CD4-positive, alpha-beta T cell treated with Interleukin-4 for 4 hours (primary cell): ENCODE results near the gene MARS1.
"Not testable (repeated sequence)": the region's sequence is repeated elsewhere in the genome, so short reads cannot be mapped to it uniquely, and the experiment has no call there.

Experiments used
- DNase-seq: peaks from one replicate; pipeline ENCODE4 v3.0.0-alpha.2; 2020

MARS1 gene

GRCh38 chr12:57497223-57498131 is 9.6 kb downstream of the MARS1 start:
- DNase-seq, result no peak

GRCh38 chr12:57498132-57498502 is 10.2 kb downstream of the MARS1 start:
- no peak for DNase-seq

DNA sequence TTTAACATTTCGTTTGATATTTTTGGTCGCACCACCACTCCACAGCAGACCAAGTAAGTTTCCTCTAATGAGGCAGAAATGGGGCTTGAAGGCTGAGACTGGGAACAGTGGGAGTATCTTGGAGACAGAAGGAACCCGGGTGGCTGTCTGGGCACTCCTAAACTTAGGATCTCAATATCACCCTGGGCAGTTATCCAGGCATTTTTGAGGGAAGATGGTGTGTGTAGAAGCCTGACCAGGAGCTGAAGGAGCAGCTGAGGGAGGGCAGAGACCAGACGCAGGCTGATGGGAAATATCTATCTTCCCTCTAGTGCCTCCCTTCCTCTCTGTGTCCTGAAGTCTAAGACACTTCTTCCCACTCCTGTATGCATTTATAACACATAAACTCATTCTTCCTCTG is 10.7 kb downstream of the MARS1 start:
- DNase-seq, result no peak

DNA sequence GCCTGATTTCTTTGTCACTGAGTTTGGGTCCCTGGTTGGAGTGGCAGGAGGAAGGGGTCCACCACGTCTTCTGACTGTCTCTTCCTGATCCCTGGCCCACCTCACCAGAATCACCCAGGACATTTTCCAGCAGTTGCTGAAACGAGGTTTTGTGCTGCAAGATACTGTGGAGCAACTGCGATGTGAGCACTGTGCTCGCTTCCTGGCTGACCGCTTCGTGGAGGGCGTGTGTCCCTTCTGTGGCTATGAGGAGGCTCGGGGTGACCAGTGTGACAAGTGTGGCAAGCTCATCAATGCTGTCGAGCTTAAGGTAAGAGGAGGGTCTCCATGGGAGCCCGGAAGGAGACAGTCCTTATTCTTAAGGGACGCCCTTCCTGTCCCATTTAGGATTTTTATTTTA is 12.3 kb downstream of the MARS1 start:
- DNase-seq, result no peak

DNA sequence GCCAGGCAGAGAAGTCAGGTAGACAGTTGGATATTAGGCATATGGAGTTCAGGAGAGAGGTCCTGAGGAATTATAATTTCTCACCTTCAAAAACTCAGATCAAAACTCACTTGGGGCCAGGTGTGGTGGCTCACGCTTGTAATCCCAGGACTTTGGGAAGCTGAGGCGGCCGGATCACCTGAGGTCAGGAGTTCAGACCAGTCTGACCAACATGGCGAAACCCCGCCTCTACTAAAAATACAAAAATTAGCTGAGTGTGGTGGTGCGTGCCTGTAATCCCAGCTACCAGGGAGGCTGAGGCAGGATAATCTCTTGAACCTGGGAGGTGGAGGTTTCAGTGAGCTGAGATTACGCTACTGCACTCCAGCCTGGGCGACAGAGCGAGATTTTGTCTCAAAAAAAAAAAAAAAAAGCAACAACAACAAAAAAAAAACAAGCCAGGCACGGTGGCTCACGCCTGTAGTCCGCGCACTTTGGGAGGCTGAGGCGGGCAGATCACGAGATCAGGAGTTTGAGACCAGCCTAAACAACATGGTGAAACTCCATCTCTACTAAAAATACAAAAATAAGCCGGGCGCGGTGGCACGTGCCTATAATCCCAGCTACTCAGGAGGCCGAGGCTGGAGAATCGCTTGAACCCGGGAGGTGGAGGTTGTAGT is 14.6 kb downstream of the MARS1 start:
- not testable (repeated sequence) for DNase-seq

- DNase-seq, result not testable (repeated sequence)
Measured at GRCh38 chr12:57506541-57506940, 18.7 kb downstream of the MARS1 start.

DNA sequence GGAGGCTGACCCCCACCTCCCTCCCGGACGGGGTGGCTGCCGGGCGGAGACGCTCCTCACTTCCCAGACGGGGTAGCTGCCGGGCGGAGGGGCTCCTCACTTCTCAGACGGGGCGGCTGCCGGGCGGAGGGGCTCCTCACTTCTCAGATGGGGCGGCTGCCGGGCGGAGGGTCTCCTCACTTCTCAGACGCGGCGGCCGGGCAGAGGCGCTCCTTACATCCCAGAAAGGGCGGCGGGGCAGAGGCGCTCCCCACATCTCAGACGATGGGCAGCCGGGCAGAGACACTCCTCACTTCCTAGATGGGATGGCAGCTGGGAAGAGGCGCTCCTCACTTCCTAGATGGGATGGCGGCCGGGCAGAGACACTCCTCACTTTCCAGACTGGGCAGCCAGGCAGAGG is 19.9 kb downstream of the MARS1 start:
- not testable (repeated sequence) for DNase-seq

GRCh38 chr12:57511161-57511560 is 23.3 kb downstream of the MARS1 start:
- no peak for DNase-seq

DNA sequence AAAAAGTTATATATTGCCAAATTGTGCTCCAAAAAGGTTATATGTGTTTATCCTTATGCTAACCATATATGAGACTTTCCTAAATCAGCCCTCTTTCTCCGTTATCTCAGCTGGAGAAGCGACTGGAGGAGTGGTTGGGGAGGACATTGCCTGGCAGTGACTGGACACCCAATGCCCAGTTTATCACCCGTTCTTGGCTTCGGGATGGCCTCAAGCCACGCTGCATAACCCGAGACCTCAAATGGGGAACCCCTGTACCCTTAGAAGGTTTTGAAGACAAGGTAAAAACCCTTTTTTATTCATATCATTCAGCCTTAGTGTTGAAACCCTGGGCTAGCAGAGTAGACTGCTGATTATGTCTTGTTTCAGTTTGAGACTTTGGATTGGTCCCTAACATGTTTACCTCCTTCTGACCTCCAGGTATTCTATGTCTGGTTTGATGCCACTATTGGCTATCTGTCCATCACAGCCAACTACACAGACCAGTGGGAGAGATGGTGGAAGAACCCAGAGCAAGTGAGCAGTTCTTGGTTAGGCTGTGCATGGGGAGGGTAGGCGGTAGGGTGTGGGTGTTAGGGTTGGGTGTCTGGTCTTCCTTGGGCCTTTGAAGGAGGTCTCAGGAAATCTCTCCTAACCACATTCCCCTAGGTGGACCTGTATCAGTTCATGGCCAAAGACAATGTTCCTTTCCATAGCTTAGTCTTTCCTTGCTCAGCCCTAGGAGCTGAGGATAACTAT is 23.9 kb downstream of the MARS1 start:
- no peak for DNase-seq

DNA sequence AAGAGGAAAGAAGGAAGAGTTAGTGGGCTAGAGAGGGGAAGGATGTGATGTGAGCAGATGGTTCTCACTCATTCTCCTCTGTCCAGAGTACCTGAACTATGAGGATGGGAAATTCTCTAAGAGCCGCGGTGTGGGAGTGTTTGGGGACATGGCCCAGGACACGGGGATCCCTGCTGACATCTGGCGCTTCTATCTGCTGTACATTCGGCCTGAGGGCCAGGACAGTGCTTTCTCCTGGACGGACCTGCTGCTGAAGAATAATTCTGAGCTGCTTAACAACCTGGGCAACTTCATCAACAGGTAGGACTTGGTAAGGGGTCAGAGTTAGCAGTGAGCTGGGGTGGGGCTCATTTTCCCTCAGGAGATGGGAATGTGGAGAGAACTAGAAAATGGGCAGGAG is 24.8 kb downstream of the MARS1 start:
- no peak for DNase-seq

DNA sequence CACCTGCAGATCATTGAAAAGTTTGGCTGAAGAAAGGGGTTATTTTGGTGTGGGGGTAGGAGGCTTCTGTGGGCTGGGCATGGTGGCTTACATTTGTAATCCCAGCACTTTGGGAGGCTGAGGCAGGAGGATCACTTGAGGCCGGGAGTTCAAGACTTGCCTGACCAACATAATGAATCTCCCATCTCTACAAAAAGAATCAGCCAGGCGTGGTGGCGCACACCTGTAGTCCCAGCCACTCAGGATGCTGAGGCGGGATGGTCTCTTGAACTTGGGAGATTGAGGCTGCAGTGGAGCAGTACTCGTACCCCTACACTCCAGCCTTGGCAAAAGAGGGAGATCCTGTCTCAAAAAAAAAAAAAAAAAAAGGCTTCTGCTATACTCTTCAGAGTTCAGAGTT is 25.4 kb downstream of the MARS1 start:
- no peak for DNase-seq

DNA sequence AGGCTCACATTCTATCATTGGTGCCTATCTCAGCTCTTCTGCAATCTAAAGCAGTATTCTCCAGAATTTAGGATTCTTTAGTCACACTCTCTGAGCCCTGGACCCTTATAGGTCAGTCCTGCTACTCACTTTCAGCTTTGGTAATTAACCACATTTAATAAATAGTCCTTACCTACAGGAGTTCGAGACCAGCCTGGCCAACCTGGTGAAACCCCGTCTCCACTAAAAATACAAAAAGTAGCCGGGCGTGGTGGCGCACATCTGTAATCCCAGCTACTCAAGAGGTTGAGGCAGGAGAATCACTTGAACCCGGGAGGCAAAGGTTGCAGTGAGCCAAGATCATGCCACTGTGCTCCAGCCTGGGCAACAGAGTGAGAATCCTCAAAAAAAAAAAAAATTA is 25.8 kb downstream of the MARS1 start:
- not testable (repeated sequence) for DNase-seq

DNA sequence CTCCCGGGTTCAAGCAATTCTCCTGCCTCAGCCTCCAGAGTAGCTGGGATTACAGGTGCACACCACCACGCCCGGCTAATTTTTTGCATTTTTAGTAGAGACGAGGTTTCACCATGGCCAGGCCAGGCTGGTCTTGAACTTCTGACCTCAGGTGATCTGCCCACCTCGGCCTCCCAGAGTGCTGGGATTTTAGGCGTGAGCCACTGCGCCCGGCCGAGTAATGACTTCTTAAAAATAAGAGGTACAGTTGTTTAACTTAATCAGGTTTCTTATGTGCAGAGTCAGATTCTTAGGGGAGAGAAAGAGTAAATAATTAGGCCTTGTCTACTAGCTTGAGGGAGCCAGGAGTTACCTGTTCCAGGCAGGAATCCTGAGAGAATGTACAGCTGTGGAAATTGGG is 26.4 kb downstream of the MARS1 start:
- not testable (repeated sequence) for DNase-seq

DNA sequence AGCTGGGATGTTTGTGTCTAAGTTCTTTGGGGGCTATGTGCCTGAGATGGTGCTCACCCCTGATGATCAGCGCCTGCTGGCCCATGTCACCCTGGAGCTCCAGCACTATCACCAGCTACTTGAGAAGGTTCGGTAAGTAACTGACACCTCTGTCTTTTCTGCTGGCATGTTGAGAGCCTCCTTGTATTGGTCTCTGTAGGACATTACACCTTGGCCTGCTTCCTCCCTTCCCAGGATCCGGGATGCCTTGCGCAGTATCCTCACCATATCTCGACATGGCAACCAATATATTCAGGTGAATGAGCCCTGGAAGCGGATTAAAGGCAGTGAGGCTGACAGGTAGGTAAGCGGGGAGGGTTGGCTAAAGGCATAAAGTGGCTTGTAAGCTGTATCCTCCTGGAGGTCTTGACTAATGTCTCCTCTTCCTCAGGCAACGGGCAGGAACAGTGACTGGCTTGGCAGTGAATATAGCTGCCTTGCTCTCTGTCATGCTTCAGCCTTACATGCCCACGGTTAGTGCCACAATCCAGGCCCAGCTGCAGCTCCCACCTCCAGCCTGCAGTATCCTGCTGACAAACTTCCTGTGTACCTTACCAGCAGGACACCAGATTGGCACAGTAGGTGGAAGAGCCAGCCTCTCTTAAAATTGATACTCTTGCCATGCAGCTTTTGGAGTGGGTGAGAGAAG is 27.0 kb downstream of the MARS1 start:
- DNase-seq, result no peak

- DNase-seq, result no peak
Measured at GRCh38 chr12:57515408-57515933, 27.6 kb downstream of the MARS1 start.

DNA sequence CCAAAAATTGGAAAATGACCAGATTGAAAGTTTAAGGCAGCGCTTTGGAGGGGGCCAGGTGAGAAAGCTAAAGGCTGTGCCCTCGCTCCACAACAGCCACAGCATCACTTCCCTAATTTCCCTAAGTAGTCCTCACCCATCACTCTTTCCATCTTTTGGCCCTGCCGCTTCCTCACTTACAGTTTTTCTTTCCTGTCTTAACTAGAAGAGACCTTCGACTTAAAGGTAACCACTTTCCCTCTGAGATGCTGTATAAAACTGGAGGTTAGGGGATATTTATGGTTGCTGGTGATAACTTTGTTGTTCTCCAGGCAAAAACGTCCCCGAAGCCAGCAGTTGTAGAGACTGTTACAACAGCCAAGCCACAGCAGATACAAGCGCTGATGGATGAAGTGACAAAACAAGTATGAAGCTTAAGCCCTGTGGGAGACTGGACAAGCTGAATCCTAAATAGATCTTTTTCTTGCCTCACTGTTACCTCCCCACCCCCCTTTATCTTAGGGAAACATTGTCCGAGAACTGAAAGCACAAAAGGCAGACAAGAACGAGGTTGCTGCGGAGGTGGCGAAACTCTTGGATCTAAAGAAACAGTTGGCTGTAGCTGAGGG is 28.2 kb downstream of the MARS1 start:
- DNase-seq, result no peak

GRCh38 chr12:57516617-57517153 is 28.8 kb downstream of the MARS1 start:
- DNase-seq, result no peak

GRCh38 chr12:57517187-57517586 is 29.3 kb downstream of the MARS1 start:
- no peak for DNase-seq

- DNase-seq, result not testable (repeated sequence)
Measured at GRCh38 chr12:57517718-57518117, 29.9 kb downstream of the MARS1 start.

DNA sequence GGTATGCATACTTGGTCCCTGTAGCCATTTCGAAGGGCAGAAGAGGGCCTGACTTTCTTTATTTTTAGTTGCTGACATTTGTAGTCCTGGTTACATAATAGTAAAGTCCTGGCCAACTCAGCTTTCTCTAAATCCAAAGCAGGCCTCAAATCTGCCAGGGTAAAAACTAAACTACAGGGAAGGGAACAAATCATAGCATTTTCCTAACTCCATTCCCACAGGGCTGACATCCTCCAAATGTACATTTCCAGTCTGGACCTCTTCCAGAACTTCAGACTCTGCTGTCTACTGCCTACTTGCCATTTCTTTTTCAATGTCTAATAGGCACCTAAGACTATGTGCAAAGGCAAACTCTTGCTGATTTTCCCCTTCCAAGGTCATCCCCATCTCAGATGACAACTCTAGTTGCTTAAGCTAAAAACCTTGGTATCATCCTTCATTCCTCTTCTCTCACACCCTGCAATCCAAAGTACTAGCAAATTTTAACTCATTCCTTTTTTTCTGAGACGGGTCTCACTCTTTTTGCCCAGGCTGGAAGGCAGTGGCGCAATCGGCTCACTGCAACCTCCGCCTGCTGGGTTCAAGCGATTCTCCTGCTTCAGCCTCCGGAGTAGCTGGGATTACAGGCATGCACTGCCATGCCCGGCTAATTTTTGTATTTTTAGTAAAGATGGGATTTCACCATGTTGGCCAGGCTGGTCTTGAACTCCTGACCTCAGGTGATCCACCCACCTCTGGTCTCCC is 30.5 kb downstream of the MARS1 start:
- DNase-seq, result no peak
